ENCODE measurements around the gene NTMT2. TPM values are rescaled to one million over a fixed set of nuclear protein-coding genes. Genes with fewer than 3 reads are reported as not detected.

The NTMT2 gene
- total and polyA plus RNA-seq, 9 donors: 0.78 to 3.1 (median 1.7) TPM

GRCh38 chr1:170217517-170218256, 71.9 kb downstream of the NTMT2 start:
- Histone ChIP-seq H3K36me3 (ENCODE audit: control insufficient read depth, insufficient read depth, low read length) (no peaks in the 10 kb centered on the region), H3K27me3 (ENCODE audit: control insufficient read depth, insufficient read depth, low read length) (no peaks in the 10 kb centered on the region), H3K4me3 (ENCODE audit: low read length) (no peak overlapping the region), H3K4me1 (ENCODE audit: control insufficient read depth, insufficient read depth, low read length) (peaks cover 10% of the 10 kb centered on the region), H3K27ac (ENCODE audit: low read length) (no peak overlapping the region), H3K9me3 (replicated peaks; ENCODE audit: control insufficient read depth, low read depth, low read length) (no peaks in the 10 kb centered on the region)
- 57% methylated on average over 1 of the region's 5 CpGs for WGBS (ENCODE audit: insufficient coverage)
- DNase-seq: peak; percentile 57

- Histone ChIP-seq H3K36me3 (ENCODE audit: control insufficient read depth, insufficient read depth, low read length) (no peaks in the 10 kb centered on the region), H3K9me3 (replicated peaks; ENCODE audit: control insufficient read depth, low read depth, low read length) (no peaks in the 10 kb centered on the region), H3K27me3 (ENCODE audit: control insufficient read depth, insufficient read depth, low read length) (no peaks in the 10 kb centered on the region), H3K4me3 (ENCODE audit: low read length) (no peak overlapping the region), H3K27ac (ENCODE audit: low read length) (no peak overlapping the region), H3K4me1 (ENCODE audit: control insufficient read depth, insufficient read depth, low read length) (peaks cover 10% of the 10 kb centered on the region)
- peak; percentile 71 for DNase-seq
- WGBS (ENCODE audit: insufficient coverage): no CpG with 5 or more reads among the region's 4 CpGs
Measured at GRCh38 chr1:170218257-170218650, 72.5 kb downstream of the NTMT2 start.

Other genes with a start within 250 kb of the NTMT2 start
- 36.5 TPM for gene KIFAP3, start 71.3 kb upstream of the NTMT2 start, total RNA-seq
- 10 to 100 TPM; 28.8 to 41.2 (median 34.4) TPM for gene KIFAP3, start 71.3 kb upstream of the NTMT2 start, polyA plus RNA-seq (ENCODE audit: insufficient read depth in 1 of 8, insufficient read length in 8 of 8, low replicate concordance in 1 of 8)